SU-DHL-6 (cell line): ENCODE data around the gene ZNF821.
A peak's percentile ranks its signal among the peaks of the same experiment; 100 is the strongest.

Source experiments
- EZH2phosphoT487 ChIP-seq: fragments of 200-600 bp; sonication (generic), shearing (Covaris generic); conservative IDR thresholded peaks from 2 replicates; pipeline ENCODE4 v1.6.1; 2018; ENCODE audit warnings: mild to moderate bottlenecking, antibody characterized with exemption, low read length, moderate library complexity, mixed read lengths
- TF ChIP-seq, protein P1 (sequence below): fragments of 200-600 bp; sonication (generic); IDR thresholded peaks from one replicate; pipeline ENCODE4 v1.5.1; 2017; ENCODE audit warnings: antibody characterized with exemption, mild to moderate bottlenecking, low read length, moderate library complexity; ENCODE audit not compliant: insufficient read depth, poor library complexity, severe bottlenecking

DNA sequence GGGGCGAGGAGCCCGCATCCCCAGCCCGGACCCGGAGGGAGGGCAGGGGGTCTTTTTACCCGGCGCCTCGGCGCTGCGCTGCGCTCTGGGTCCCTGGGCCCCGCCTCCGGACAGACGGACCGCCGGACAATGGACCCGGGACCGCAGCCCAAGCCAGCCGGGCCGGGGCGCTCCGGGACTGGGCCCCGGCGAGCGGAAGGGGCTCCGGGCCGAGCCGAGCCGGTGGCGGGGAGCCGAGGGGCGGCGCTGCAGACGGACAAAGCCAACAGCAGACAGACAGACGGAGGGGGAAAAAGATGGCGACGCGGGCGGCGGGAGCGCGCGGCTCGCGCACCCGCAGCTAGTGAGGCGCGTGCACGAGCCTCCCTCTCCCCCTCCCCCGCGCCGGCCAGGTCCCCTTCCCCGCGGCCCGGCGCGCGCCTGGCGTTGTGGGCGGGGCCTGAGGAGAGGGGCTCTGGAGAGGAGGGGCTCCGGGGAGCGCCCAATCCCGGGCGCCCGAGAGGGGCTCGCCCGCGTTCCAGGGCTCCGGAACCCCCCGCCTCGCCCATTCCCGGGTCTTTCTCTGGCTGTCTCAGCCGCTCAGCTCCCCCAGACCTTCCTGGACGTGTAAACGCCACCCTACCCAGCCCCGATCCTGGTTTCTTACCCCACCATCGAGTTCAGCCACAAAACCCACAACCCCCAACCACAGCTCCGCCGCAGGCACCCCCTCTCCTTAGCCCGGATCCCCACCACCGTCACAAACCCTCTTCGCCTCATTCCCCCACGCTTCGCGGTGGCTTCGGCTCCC is at the start of gene ZNF821:
- TF ChIP-seq, protein P1, sequence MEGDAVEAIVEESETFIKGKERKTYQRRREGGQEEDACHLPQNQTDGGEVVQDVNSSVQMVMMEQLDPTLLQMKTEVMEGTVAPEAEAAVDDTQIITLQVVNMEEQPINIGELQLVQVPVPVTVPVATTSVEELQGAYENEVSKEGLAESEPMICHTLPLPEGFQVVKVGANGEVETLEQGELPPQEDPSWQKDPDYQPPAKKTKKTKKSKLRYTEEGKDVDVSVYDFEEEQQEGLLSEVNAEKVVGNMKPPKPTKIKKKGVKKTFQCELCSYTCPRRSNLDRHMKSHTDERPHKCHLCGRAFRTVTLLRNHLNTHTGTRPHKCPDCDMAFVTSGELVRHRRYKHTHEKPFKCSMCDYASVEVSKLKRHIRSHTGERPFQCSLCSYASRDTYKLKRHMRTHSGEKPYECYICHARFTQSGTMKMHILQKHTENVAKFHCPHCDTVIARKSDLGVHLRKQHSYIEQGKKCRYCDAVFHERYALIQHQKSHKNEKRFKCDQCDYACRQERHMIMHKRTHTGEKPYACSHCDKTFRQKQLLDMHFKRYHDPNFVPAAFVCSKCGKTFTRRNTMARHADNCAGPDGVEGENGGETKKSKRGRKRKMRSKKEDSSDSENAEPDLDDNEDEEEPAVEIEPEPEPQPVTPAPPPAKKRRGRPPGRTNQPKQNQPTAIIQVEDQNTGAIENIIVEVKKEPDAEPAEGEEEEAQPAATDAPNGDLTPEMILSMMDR: peak; percentile 32
- TF ChIP-seq EZH2phosphoT487: no peak
